SK-N-SH (cell line): ENCODE results near the gene OBSL1. TPM values are rescaled to one million over a fixed set of nuclear protein-coding genes. Genes with fewer than 3 reads are reported as not detected.

ENCODE experiments used
- CTCF ChIA-PET: fragments of 300-600, 350-600 bp; formaldehyde crosslinking; extraction: SDS; loops from one replicate; lab custom pipeline; 2021; lab: Yijun Ruan, JAX
- POLR2A ChIA-PET: fragments of 350-600 bp; sonication (Branson Sonifier 250); formaldehyde crosslinking; extraction: SDS; loops from one replicate; lab custom pipeline; 2020; ENCODE audit warnings: antibody characterized with exemption, inconsistent platforms; lab: Yijun Ruan, JAX
- DNase-seq: peaks from one replicate; pipeline ENCODE4 v3.0.0; 2012
- H2AFZ ChIP-seq: fragments of 200-600 bp; sonication (generic); 2 replicates; pipeline ENCODE4 v1.8.1; 2016; ENCODE audit warnings: antibody characterized with exemption, mild to moderate bottlenecking, low read depth
- H3F3A ChIP-seq: fragments of 200-600 bp; sonication (generic); replicated peaks from 2 replicates; pipeline ENCODE3; 2016; ENCODE audit warnings: antibody characterized with exemption, mild to moderate bottlenecking; ENCODE audit not compliant: insufficient read depth
- H3K27ac ChIP-seq, 2 experiments: fragments of 200-500 bp in 1 of 2; fragments of 200-600 bp in 1 of 2; sonication (Bioruptor generic) in 1 of 2; sonication (generic), shearing (Covaris generic) in 1 of 2; 2 replicates each; pipeline versions ENCODE4 v1.5.1 to v1.6.1; 2014 to 2016; ENCODE audit warnings: low read depth in 2 of 2, inconsistent platforms in 1 of 2, low read length in 1 of 2, mild to moderate bottlenecking in 1 of 2, mixed read lengths in 1 of 2
- H3K27me3 ChIP-seq: fragments of 200-600 bp; sonication (generic), shearing (Covaris generic); 2 replicates; pipeline ENCODE4 v1.6.1; 2016; ENCODE audit warnings: mixed run types; ENCODE audit not compliant: insufficient read depth
- H3K36me3 ChIP-seq, 2 experiments: fragments of 200-500 bp in 1 of 2; fragments of 200-600 bp in 1 of 2; sonication (Bioruptor generic) in 1 of 2; sonication (generic) in 1 of 2; replicated peaks in 1 of 2; 2 replicates each; pipeline versions ENCODE3 to v1.5.1; 2014 to 2016; ENCODE audit warnings: low read length in 1 of 2, mild to moderate bottlenecking in 1 of 2; ENCODE audit not compliant: insufficient read depth in 2 of 2, control insufficient read depth in 1 of 2
- H3K4me1 ChIP-seq, 2 experiments: fragments of 200-500 bp in 1 of 2; fragments of 200-600 bp in 1 of 2; sonication (Bioruptor generic) in 1 of 2; sonication (generic), shearing (Covaris generic) in 1 of 2; 2 replicates each; pipeline versions ENCODE4 v1.5.1 to v1.6.1; 2014 to 2016; ENCODE audit warnings: low read depth in 1 of 2, low read length in 1 of 2, mixed run types in 1 of 2; ENCODE audit not compliant: insufficient read depth in 2 of 2, control insufficient read depth in 1 of 2
- H3K4me2 ChIP-seq: fragments of 200-600 bp; sonication (generic), shearing (Covaris generic); 2 replicates; pipeline ENCODE4 v1.6.1; 2017; ENCODE audit warnings: mixed run types
- H3K4me3 ChIP-seq, 2 experiments: fragments of 200-500 bp in 1 of 2; fragments of 200-600 bp in 1 of 2; sonication (Bioruptor generic) in 1 of 2; sonication (generic), shearing (Covaris generic) in 1 of 2; 2 replicates each; pipeline versions ENCODE4 v1.5.1 to v1.8.1; 2014 to 2016; ENCODE audit warnings: low read depth in 2 of 2, inconsistent platforms in 1 of 2, low read length in 1 of 2, mild to moderate bottlenecking in 1 of 2, mixed read lengths in 1 of 2, moderate library complexity in 1 of 2
- H3K79me2 ChIP-seq: fragments of 200-600 bp; sonication (generic); 2 replicates; pipeline ENCODE4 v1.8.1; 2017; ENCODE audit warnings: mild to moderate bottlenecking; ENCODE audit not compliant: insufficient read depth
- H3K9ac ChIP-seq: fragments of 200-600 bp; sonication (generic); 2 replicates; pipeline ENCODE4 v1.6.1; 2017; ENCODE audit warnings: mixed run types
- H3K9me2 ChIP-seq: fragments of 200-600 bp; sonication (generic); 2 replicates; pipeline ENCODE4 v1.6.1; 2017; ENCODE audit warnings: mixed run types
- H3K9me3 ChIP-seq: fragments of 200-600 bp; sonication (generic); 2 replicates; pipeline ENCODE4 v1.6.1; 2017; ENCODE audit warnings: mixed run types, mild to moderate bottlenecking, moderate library complexity
- H4K20me1 ChIP-seq: fragments of 200-600 bp; sonication (generic); 2 replicates; pipeline ENCODE4 v1.6.1; 2017; ENCODE audit warnings: mild to moderate bottlenecking, mixed run types; ENCODE audit not compliant: insufficient read depth
- ELF1 ChIP-seq: IDR thresholded peaks from 2 replicates; pipeline ENCODE4 v1.4.0; 2012
- FOSL2 ChIP-seq: IDR thresholded peaks from 2 replicates; pipeline ENCODE4 v1.4.0; 2012; ENCODE audit warnings: low read depth, mild to moderate bottlenecking, moderate library complexity, borderline replicate concordance
- JUND ChIP-seq: IDR thresholded peaks from 2 replicates; pipeline ENCODE4 v1.4.0; 2012
- MEF2A ChIP-seq: IDR thresholded peaks from 2 replicates; pipeline ENCODE4 v1.4.0; 2012; ENCODE audit warnings: low read depth, borderline replicate concordance
- MXI1 ChIP-seq: IDR thresholded peaks from 2 replicates; pipeline ENCODE4 v1.6.1; 2012; ENCODE audit warnings: mild to moderate bottlenecking, low read depth, low read length, improper control_type of control experiment
- NFIC ChIP-seq: IDR thresholded peaks from 2 replicates; pipeline ENCODE4 v1.4.0; 2012; ENCODE audit warnings: borderline replicate concordance
- RAD21 ChIP-seq: IDR thresholded peaks from 2 replicates; pipeline ENCODE4 v1.6.1; 2012; ENCODE audit warnings: mild to moderate bottlenecking, low read length
- RFX5 ChIP-seq: IDR thresholded peaks from 2 replicates; pipeline ENCODE4 v1.6.1; 2012; ENCODE audit warnings: mild to moderate bottlenecking, improper control_type of control experiment, low read length
- RXRA ChIP-seq: IDR thresholded peaks from 2 replicates; pipeline ENCODE4 v1.4.0; 2012; ENCODE audit warnings: low read depth, mild to moderate bottlenecking, borderline replicate concordance
- TAF1 ChIP-seq: IDR thresholded peaks from 2 replicates; pipeline ENCODE4 v1.6.1; 2012; ENCODE audit warnings: low read depth, mild to moderate bottlenecking, low read length, moderate library complexity, borderline replicate concordance
- WGBS: methylation state at CpG from one replicate; pipeline ENCODE4 v1.1.6; 2017; ENCODE audit warnings: low lambda C conversion rate; 5-methylcytosine and 5-hydroxymethylcytosine counted together
- polyA plus RNA-seq, 3 experiments: library from polyadenylated mRNA; depleted of rRNA; stranded (reverse); fragments of >200 nt; gene quantifications; 2 replicates each; pipeline ENCODE4 v1.2.3, GENCODE V29; 2012
- TF ChIP-seq, protein P1 (sequence below): fragments of 150-350 bp; IDR thresholded peaks from 2 replicates; pipeline ENCODE4 v1.6.1; 2017; ENCODE audit warnings: antibody characterized with exemption, low read length, low read depth, borderline replicate concordance
- TF ChIP-seq, protein P2 (sequence below): fragments of 200-600 bp; sonication (generic); IDR thresholded peaks from 2 replicates; pipeline ENCODE4 v1.6.1; 2017; ENCODE audit warnings: antibody characterized with exemption, mild to moderate bottlenecking, moderate library complexity
- TF ChIP-seq, protein P3 (sequence below): IDR thresholded peaks from 2 replicates; pipeline ENCODE4 v1.4.0; 2012; ENCODE audit warnings: low read depth

OBSL1 gene
- polyA plus RNA-seq, 1 of the 3 experiments (the other 2 are of a cell fraction), result 93.0 TPM

DNA sequence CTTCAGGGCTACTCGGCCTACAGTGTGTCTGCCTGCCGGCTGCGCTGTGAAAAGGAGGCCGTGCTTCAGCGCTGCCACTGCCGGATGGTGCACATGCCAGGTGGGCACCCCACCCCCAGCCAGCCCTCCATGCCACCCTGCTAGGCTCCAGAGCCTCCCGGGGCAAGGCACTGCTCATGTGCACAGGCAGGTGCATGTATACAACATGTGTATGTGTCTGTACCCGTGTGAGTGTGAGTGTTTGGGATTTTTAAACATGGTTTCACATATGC, 39.0 kb downstream of the OBSL1 start (continued):
- TF ChIP-seq, protein P1, sequence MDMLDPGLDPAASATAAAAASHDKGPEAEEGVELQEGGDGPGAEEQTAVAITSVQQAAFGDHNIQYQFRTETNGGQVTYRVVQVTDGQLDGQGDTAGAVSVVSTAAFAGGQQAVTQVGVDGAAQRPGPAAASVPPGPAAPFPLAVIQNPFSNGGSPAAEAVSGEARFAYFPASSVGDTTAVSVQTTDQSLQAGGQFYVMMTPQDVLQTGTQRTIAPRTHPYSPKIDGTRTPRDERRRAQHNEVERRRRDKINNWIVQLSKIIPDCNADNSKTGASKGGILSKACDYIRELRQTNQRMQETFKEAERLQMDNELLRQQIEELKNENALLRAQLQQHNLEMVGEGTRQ, result no peak
- TF ChIP-seq RXRA, result no peak

DNA sequence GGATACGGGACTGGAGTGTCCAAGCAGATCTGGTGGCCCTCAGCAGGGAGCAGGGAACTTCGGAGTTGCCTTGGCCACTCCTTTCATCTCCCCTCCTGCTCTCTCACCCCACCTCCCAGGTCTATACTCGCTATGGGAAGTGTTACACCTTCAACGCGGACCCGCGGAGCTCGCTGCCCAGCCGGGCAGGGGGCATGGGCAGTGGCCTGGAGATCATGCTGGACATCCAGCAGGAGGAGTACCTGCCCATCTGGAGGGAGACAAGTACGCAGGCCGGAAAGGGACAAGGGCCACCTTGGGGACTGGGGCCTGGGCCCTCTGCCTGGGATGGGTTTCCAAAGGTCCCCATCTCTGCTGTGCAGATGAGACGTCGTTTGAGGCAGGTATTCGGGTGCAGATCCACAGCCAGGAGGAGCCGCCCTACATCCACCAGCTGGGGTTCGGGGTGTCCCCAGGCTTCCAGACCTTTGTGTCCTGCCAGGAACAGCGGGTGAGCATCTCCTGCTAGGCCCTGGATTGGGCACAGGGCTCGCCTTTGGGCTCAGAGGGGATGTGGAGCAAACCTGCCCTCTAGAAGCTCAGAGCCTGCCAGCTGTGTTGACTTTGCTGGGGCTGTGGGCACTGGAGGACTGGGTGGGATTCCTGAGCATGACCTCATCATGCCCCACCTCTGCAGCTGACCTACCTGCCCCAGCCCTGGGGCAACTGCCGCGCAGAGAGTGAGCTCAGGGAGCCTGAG, 39.5 kb downstream of the OBSL1 start:
- Histone ChIP-seq H3K79me2 (no peaks in the 10 kb centered on the region), H3K9ac (no peak overlapping the region), H3K9me2 (no peaks in the 10 kb centered on the region), H3K4me1 (peaks cover 0 to 23% of the 10 kb centered on the region in 2 experiments; a peak in 2 of 4 replicates), H3K9me3 (no peaks in the 10 kb centered on the region), H4K20me1 (no peaks in the 10 kb centered on the region), H3K27me3 (no peaks in the 10 kb centered on the region; the same call in 1 of the 2 replicates), H3K4me3 (no peak overlapping the region), H2AFZ (no peak overlapping the region), H3K36me3 (no peaks in the 10 kb centered on the region), H3K4me2 (no peak overlapping the region), H3K27ac (no peak overlapping the region), H3F3A (no peaks in the 10 kb centered on the region)
- WGBS, result 54% methylated on average over 7 of the region's 20 CpGs
- CTCF ChIA-PET, result interaction anchor here (1.1 to 62.1 kb wide), 12 partner anchors 9 to 165 kb away, joined by 3 to 2824 read pairs (median 35); partner anchors contain the start of genes ASIC4, CHPF, DNPEP and GMPPA
- DNase-seq, result no peak
- TF ChIP-seq, protein P2, sequence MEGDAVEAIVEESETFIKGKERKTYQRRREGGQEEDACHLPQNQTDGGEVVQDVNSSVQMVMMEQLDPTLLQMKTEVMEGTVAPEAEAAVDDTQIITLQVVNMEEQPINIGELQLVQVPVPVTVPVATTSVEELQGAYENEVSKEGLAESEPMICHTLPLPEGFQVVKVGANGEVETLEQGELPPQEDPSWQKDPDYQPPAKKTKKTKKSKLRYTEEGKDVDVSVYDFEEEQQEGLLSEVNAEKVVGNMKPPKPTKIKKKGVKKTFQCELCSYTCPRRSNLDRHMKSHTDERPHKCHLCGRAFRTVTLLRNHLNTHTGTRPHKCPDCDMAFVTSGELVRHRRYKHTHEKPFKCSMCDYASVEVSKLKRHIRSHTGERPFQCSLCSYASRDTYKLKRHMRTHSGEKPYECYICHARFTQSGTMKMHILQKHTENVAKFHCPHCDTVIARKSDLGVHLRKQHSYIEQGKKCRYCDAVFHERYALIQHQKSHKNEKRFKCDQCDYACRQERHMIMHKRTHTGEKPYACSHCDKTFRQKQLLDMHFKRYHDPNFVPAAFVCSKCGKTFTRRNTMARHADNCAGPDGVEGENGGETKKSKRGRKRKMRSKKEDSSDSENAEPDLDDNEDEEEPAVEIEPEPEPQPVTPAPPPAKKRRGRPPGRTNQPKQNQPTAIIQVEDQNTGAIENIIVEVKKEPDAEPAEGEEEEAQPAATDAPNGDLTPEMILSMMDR, result no peak
- no peak for TF ChIP-seq RAD21
- no peak for TF ChIP-seq RXRA
- TF ChIP-seq, protein P3, sequence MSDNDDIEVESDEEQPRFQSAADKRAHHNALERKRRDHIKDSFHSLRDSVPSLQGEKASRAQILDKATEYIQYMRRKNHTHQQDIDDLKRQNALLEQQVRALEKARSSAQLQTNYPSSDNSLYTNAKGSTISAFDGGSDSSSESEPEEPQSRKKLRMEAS, result no peak
- no peak for TF ChIP-seq ELF1
- no peak for TF ChIP-seq MXI1
- no peak for TF ChIP-seq MEF2A
- no peak for TF ChIP-seq NFIC
- no peak for TF ChIP-seq JUND
- no peak for TF ChIP-seq FOSL2
- TF ChIP-seq RFX5, result no peak
- no peak for TF ChIP-seq TAF1
- POLR2A ChIA-PET, result no interaction called here
